ENCODE results near the gene AHCY.

DNA sequence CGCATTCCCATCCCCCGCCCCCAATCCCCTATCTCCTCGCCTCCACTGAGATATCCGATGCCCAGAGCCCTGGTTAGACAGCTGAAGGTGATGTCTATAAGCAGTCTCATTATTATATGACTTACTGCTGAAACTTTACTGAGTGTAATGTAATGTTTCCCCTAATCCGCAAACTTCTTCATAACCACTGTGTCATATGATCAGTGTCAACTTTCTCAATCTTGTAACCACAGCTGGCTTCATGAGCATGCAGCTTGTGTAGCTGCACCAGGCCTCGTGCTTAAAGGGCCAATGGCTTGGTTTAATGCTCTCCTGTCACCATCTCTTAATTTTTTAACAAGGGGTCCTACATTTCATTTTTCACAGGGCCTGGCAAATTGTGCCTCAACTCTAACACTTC lies 53.9 kb downstream of the AHCY start:
- TF ChIP-seq CTCF (IDR thresholded peaks at IDR 0.05; ENCODE audit: poor library complexity, severe bottlenecking) (no peak), POLR2AphosphoS5 (IDR thresholded peaks at IDR 0.05) (no peak), REST (IDR thresholded peaks at IDR 0.05; ENCODE audit: borderline replicate concordance) (no peak), TAF1 (IDR thresholded peaks at IDR 0.05; ENCODE audit: low read depth) (no peak), EZH2 (IDR thresholded peaks at IDR 0.05; ENCODE audit: borderline replicate concordance, insufficient read depth, low read length, poor library complexity, severe bottlenecking) (no peak), EP300 (conservative IDR thresholded peaks at IDR 0.05; ENCODE audit: poor library complexity, severe bottlenecking) (no peak)
